ENCODE measurements around the gene KLHL42.

The KLHL42 gene

DNA sequence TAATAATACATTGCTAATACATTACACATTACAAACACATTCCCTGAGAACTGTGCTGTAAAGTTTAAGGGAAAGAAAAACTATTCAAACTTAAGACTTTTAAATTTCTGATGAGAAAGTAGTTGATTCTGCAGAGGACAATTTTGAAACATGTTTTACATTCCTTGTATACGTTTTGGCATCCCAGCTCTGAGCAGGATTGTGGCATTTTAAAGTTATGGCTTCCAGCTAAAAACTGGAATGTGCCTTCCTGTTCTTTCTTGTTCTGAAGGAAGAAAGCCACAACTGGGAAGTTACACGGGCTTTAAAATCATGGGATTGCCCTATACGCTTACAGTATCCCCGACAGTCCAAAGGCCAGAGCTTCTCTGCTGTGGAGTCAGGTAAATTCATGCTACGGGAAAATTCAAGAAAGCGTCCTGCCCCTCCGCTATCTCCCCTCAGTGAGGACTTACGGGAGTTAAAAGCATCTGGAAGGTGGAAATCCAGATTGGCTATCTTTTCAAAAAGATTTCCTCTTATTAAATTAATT is 10.8 kb upstream of the KLHL42 start:
- DNase-seq (ENCODE audit: insufficient read length, low spot score), result no peak
- FAIRE-seq, result no peak
- TF ChIP-seq POLR2A (IDR thresholded peaks at IDR 0.05; ENCODE audit: low read depth, low read length), result no peak

DNA sequence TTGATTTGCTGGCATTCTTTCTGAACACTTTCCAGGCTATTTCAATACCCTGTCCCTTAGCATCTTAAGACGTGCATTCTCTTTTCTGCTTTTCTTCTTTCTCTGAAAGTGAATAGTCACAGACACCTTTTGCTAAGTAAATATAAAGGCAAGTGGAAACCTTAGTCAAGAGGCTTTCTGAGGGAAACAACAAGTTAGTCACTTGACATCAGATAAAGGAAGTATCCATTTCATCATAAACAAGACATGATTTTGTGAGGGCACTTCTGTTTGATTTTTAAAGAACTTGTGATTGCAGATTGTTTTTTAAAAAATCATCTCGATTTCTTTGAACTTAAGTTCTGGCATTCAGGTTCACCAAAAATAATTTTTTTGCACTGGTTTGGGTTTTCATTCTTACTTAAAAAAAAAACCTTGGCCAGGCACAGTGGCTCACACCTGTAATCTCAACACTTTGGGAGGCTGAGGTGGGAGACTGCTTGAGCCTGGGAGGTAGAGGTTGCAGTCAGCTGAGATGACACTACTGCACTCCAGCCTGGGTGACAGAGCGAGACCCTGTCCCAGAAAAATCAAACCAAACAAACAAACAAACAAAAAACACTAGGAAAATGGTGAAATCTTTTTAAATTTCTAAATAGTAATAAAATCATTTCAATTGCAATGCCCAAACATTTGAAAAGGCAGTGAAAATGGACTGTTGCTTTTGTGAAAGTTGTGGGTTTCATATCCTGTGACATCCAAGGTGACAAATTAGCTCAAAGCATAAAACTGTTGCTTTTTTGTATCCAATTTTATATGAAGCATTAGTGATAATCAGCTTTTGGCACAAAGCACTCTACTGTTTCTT is 8.3 kb upstream of the KLHL42 start:
- TF ChIP-seq POLR2A (IDR thresholded peaks at IDR 0.05; ENCODE audit: low read depth, low read length), result no peak
- FAIRE-seq (no peak), DNase-seq (ENCODE audit: insufficient read length, low spot score) (no peak)

DNA sequence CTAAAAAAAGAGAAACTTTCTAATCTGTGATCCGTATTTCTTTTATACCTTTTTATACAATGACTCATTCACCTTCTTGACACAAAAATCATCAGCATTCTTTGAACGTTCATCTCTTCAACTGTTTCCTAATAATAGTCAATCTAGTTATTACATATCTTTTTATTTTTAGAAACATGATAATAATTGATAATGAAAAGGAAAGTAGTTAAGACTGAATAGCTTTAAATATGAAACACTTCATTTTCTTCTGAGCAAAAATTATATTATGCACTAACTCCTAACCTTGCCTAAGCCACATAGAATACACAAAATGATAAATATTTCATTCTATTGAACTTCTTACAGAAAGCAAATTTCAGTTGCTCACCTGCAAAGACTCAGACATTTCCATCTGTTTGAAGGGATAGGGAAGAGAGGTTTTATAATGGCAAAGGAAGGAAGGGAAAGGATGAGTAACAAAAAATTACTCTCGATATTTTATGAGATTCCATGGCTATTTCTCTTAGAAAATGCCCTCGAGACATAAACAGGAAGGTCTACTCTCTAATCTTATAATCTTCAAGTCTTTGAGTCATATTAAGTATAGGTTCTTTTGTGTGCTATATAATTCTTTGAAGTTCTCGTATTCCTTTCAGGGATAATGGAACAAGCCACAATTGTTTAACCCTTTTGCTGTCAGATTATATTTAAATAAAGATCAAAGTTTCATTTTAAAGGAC is 7.5 kb upstream of the KLHL42 start:
- DNase-seq (ENCODE audit: insufficient read length, low spot score) (no peak), FAIRE-seq (no peak)
- no peak for TF ChIP-seq POLR2A (IDR thresholded peaks at IDR 0.05; ENCODE audit: low read depth, low read length)

DNA sequence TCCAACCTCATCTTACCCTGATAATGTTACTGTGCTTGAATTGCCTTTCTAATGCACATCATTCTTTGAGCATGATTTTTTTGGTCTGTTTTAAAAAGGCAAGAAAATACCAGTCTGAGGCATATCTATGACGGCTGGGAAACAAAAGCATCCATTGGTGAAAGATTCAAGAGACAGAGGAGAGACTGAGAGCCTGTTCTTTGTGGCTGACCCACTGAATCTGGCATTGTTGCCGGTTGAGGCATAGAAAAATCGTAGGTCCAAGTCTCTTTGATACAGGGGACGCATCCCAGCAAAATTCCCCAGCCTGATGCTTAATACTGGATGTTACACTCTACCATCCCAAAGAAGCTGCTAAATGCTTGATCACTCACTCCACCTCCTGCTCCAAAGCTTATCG is 2.9 kb upstream of the KLHL42 start:
- FAIRE-seq (no peak), DNase-seq (ENCODE audit: insufficient read length, low spot score) (no peak)
- TF ChIP-seq POLR2A (IDR thresholded peaks at IDR 0.05; ENCODE audit: low read depth, low read length), result no peak

DNA sequence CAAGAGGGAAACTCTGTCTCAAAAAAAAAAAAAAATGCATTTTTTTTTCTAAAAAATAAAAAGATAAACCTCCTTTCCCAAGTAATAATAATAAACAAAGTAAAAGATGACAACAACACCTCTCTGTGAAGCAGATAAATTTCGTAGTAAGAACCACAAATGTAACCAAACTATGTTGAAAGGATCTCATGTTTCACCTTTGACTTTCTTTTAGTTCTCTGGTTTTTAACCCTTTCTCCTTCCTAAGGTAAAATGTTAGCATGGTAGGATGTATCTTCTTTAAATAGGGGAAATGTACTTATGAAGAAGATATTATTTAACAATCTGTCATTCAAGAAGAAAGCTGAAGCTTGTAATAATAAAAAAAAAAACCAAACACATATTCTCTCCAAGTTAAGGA is 1.8 kb upstream of the KLHL42 start:
- DNase-seq (ENCODE audit: insufficient read length, low spot score) (no peak), FAIRE-seq (no peak)
- TF ChIP-seq POLR2A (IDR thresholded peaks at IDR 0.05; ENCODE audit: low read depth, low read length), result no peak

DNA sequence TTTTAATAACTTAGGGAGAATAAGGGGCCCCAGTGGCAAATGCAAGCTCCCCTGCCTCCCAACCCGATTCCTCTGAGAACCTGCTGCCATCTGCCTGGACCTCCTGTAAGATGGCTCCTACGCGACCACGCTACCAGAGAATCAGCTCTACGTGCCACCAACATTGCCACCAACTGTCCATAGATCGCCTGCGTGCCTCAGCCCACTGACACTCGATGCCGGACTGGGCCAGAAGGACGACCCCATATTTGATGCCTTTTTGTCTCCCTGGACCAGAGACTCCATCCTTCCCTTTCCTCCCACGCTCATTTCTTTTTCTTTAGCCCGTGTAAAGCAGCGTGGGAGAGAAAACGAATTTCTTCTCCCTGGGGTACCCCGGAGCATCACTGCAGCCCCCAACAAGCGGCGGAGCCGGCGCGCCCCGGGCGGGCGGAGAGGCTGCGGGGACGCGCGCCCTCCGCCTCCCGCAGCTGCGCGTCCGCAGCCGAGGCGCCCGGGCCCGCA is 565 bp upstream of the KLHL42 start:
- no peak; the same call in 1 of the 2 replicates for TF ChIP-seq POLR2A (IDR thresholded peaks at IDR 0.05; ENCODE audit: low read depth, low read length)
- FAIRE-seq (no peak), DNase-seq (ENCODE audit: insufficient read length, low spot score) (no peak)

DNA sequence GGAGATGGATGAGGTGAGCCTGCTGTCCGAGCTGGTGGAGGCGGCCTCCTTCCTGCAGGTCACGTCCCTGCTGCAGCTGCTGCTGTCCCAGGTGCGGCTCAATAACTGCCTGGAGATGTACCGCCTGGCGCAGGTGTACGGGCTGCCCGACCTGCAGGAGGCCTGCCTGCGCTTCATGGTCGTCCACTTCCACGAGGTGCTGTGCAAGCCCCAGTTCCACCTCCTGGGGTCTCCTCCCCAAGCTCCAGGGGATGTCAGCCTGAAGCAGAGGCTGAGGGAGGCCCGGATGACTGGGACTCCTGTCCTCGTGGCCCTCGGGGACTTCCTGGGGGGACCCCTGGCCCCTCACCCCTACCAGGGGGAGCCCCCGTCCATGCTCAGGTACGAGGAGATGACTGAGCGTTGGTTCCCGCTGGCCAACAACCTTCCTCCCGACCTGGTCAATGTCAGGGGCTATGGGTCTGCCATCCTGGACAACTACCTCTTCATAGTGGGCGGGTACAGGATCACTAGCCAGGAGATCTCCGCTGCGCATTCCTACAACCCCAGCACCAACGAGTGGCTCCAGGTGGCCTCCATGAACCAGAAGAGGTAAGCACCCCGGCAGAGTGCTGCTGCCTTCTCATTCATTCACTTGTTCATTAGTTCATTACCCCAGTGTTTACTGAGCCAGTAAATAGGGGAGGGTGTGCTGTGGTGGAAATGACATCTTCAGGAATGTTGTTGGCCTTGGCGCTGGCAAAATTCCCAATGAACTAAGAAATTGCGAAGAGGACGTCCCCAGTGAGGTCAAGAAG is 777 bp downstream of the KLHL42 start:
- DNase-seq (ENCODE audit: insufficient read length, low spot score), result no peak
- TF ChIP-seq POLR2A (IDR thresholded peaks at IDR 0.05; ENCODE audit: low read depth, low read length), result no peak
- FAIRE-seq, result no peak

DNA sequence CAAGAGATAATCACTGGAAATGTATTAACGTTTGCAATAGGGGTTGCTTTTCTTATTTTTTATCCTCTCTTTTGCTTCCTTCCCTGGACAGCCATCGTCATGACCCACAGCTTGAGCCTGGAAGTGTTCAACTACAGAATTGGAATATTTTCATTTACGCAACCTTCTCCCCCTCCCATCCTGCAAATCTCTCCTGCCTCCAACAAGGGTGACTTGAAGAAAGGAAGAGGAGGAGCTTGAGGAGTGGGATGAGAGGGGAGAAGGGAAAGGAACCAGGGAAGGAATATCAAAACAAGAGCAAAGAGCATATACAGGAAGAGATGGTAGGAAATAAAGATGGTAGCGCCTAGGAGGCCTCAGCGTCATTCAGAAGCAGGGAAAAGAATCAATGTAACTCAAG is 1.6 kb downstream of the KLHL42 start:
- no peak for TF ChIP-seq POLR2A (IDR thresholded peaks at IDR 0.05; ENCODE audit: low read depth, low read length)
- DNase-seq (ENCODE audit: insufficient read length, low spot score), result no peak
- FAIRE-seq, result no peak

DNA sequence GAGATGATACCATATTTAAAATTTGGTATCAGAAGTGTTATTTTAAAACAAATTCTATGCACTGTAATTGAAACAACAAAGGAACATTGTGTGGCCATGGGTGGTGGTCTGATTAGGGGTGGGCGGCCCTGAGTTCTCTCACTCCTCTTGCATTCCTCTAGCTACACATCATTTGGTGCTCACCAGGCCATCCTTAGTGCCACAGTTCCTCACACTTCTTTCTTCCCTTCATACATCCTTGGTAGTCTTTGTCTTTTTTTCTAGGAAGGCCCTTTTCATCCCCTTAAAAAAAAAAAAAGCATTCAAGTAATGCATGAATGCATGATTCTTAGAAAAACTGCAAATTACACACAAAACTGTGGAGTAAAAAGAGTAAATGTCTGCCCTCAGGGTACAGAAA is 2.4 kb downstream of the KLHL42 start:
- FAIRE-seq, result no peak
- DNase-seq (ENCODE audit: insufficient read length, low spot score), result no peak
- no peak for TF ChIP-seq POLR2A (IDR thresholded peaks at IDR 0.05; ENCODE audit: low read depth, low read length)

DNA sequence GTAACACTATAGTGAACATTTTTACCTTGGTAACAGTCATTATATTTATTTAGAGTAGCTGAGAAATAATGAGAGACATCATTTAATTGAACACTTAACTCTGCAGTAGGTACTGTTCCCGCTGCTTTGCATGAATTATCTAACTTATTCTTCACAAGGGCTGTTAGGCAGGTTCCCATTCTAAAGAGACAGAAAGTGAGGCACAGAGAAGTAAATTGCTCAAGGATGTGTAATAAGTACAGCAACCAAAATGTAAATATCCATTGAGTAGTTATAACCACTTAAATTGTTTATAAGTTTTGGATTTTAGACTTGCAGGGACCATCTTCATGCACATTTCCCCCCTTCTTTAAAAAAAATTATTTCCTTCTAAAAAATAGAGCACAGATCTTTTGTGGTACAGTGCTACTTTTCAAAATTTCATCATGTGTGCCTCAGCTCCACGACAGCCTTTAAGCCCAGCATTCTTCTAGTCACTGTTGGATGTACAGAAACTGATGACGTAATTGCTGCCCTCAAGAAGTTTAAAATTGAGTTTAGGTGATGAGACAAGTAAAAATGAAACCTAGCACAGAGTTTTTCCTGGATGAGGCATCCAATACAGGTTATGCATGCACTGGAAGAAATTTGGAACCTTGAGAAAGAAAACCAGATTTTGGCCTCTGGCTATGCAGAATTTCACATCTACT is 6.0 kb downstream of the KLHL42 start:
- TF ChIP-seq POLR2A (IDR thresholded peaks at IDR 0.05; ENCODE audit: low read depth, low read length), result no peak
- DNase-seq (ENCODE audit: insufficient read length, low spot score), result no peak
- peak; percentile 73 for FAIRE-seq

DNA sequence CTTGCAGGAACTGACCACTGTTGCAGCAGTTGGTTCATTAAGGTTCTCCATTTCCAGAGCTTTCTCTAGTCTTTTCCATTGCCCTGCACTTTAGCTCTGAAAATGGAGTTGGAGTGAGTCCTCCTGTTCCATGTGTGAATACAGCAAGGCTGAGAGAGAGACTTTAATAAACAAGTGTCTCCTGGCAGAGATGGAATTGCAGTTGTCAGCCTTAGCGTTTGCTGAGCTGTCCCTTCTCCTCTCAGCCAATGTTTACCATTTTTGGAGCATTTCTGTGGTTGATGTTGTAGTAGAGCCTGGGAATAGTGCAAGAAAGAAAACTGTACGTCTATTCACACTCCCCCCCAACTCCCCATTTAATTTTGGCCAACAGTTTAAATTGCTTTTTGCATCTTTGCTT is 7.5 kb downstream of the KLHL42 start:
- FAIRE-seq (no peak), DNase-seq (ENCODE audit: insufficient read length, low spot score) (no peak)
- TF ChIP-seq POLR2A (IDR thresholded peaks at IDR 0.05; ENCODE audit: low read depth, low read length), result no peak

DNA sequence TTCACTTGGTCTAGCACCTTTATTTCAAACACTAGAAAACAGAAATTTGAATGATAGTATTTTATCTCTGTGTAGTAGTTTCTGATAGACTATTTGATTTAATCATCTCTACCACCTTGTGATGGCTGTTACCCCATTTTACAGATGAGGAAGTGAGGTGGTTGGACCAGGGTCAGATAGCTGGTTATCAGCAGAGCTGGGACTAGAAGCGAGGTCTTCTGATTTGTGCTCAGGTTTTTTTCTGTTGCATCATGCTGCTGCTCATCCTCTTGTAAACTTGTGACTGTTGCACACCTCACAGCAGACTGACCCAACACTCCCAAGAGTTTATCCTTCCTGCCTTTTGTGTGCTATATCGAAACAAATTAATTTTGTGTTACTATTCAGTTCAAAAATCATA is 10.1 kb downstream of the KLHL42 start:
- no peak for FAIRE-seq
- no peak for DNase-seq (ENCODE audit: insufficient read length, low spot score)
- no peak for TF ChIP-seq POLR2A (IDR thresholded peaks at IDR 0.05; ENCODE audit: low read depth, low read length)

Data from H54 (cell line).